Activated CD4-positive, alpha-beta T cell treated with anti-CD3 and anti-CD28 coated beads, Interleukin-2, amount 50 U/mL, for 48 hours (primary cell): ENCODE results near the gene SIAH1.
A peak's percentile ranks its signal among the peaks of the same experiment; 100 is the strongest.
"Not testable (repeated sequence)": the region's sequence is repeated elsewhere in the genome, so short reads cannot be mapped to it uniquely, and the experiment has no call there.

ENCODE experiments used
- DNase-seq, 2 experiments: peaks; one replicate each; pipeline ENCODE4 v3.0.0-alpha.2; 2020

SIAH1 gene

DNA sequence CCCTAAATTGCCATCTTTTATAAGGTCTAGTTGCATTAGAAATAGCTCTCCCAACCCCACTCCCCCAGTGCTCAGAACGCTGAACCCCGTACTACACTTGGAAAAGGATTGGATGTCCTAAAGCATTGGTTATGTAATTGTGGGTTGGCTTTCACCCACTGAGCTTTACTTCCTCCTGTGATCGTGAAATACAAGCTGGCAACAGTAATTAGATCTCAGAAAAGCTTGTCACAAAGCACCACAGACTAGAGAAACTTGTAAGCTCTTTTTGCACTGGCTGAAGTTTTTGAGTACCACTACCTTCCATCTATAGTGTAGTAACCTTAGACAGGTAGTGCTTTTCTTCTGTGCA, 54.4 kb downstream of the SIAH1 start:
- DNase-seq: no peak

DNA sequence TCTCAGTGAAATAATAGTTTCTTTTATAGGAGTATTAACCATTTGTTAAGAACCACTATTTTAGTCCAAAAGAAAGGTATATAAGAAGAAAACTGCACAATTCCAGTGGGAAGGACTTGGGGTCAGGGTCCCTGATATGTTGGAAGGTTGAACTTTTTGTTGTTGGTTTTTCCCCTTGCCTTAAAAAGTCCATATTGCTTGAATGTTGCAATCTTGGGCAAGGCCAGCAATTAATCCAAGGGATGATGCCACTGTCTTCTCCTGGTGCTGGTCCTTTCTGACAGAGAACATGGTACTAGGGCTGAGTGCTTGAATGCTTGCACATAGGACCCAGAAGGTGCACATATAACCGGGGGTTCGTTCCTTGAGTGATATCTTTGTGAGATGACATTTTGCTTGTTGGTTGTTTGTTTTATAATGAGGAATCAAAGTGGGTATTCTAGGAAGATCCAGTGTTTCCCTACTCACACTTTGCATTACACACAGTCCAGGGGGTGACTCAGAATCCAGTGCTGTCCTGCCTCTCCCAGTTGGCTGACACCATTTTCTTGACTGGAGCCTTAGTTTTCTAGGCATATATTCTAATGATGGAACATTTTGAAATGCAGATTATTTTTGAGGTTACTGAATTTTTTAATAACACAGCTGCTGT, 54.9 kb downstream of the SIAH1 start:
- no peak for DNase-seq

- DNase-seq: no peak
Observed at GRCh38 chr16:48329138-48329537, 56.1 kb downstream of the SIAH1 start.

- DNase-seq: no peak
Observed at GRCh38 chr16:48326915-48327314, 58.3 kb downstream of the SIAH1 start.

DNA sequence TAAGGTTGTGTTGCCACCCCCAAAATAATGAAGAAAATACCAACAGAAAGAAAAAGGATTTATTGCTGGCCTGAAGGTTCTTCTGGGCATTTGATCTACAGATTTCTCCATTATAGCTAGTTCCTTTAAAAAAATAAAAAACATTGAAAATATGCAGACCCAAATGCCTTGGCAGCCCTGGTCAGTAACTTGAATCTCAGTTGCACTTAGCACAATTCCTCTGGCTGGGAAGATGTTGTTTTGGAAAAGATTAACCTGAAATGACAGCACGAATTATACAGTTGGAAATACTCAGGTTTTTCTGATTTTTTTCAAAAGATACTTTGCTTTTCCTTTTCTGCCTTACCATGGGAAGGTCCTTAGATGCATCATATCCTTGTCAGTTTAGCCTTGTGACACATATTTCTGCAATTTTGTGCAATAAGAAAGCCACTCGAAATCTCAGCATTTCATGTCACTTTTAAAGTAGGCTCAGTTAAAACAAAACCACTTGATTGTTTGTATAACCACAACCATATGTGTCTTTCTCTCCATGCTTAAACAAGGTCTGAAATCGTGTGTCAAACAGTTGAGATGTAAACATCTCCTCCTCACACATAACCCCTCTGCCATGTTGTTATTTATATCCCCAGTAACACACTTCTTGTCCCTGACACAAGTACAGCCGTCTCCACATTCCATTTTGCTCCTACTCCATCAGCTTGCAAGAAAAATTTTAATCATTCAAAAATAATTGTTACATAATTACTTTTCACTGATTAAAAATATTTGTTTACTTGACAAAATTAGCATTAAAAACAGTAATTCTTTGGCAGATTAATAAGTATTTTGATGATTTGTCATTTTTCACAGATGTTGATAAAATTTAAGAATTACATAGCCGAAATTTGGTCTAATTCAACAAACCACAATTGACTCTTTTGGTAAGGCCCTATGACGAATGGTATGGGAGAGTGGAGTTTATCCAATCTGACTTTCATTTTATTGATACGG, 61.1 kb downstream of the SIAH1 start:
- no peak for DNase-seq

GRCh38 chr16:48321317-48322036, 63.7 kb downstream of the SIAH1 start:
- DNase-seq: peak; percentile 13 to 21

- DNase-seq: peak in 1 of 2 experiments; percentile 10
Observed at GRCh38 chr16:48318630-48319029, 66.6 kb downstream of the SIAH1 start.

- peak in 1 of 2 experiments; percentile 29 for DNase-seq
Observed at GRCh38 chr16:48317614-48318315, 67.4 kb downstream of the SIAH1 start.

GRCh38 chr16:48317026-48317425, 68.2 kb downstream of the SIAH1 start:
- no peak for DNase-seq

- DNase-seq: not testable (repeated sequence)
Observed at GRCh38 chr16:48313905-48314304, 71.3 kb downstream of the SIAH1 start.

- DNase-seq: no peak
Observed at GRCh38 chr16:48310908-48311641, 74.1 kb downstream of the SIAH1 start.
